Heart left ventricle (tissue), 16 donors: ENCODE data around the gene RALGAPA1. TPM values are rescaled to one million over a fixed set of nuclear protein-coding genes. Genes with fewer than 3 reads are reported as not detected.

ENCODE experiments used
- ATAC-seq, 4 donors: fragments of 200-7000 bp; cut with Tn5 transposase; one replicate each; pipeline ENCODE4 v1.9.1; 2020 to 2022; ENCODE audit warnings: moderate library complexity in 4 of 4, mild to moderate bottlenecking in 3 of 4, moderate number of reproducible peaks in 1 of 4
- DNase-seq, 5 donors: peaks; one replicate each; pipeline ENCODE4 v3.0.0-alpha.2; 2020
- H3K27ac ChIP-seq, 12 donors: fragments of 200-600 bp; sonication (generic) in 4 of 12; one replicate each; pipeline versions ENCODE4 v1.5.0 to v1.8.0; 2016 to 2022; ENCODE audit warnings: mild to moderate bottlenecking in 2 of 12
- H3K27me3 ChIP-seq, 9 donors: fragments of 200-600 bp; sonication (generic) in 2 of 9; one replicate each; pipeline versions ENCODE4 v1.5.1 to v1.8.0; 2016 to 2022; ENCODE audit warnings: mild to moderate bottlenecking in 3 of 9
- H3K36me3 ChIP-seq, 9 donors: fragments of 200-600 bp; sonication (generic) in 2 of 9; one replicate each; pipeline versions ENCODE4 v1.5.0 to v1.8.0; 2018 to 2022; ENCODE audit warnings: mild to moderate bottlenecking in 2 of 9
- H3K4me1 ChIP-seq, 12 donors: fragments of 200-600 bp; sonication (generic) in 4 of 12; one replicate each; pipeline versions ENCODE4 v1.5.0 to v1.8.0; 2016 to 2022; ENCODE audit warnings: mild to moderate bottlenecking in 3 of 12
- H3K4me3 ChIP-seq, 12 donors: fragments of 200-600 bp; sonication (generic) in 4 of 12; one replicate each; pipeline versions ENCODE4 v1.5.0 to v1.8.0; 2017 to 2022; ENCODE audit warnings: mild to moderate bottlenecking in 9 of 12, moderate library complexity in 4 of 12
- H3K9me3 ChIP-seq, 12 donors: fragments of 200-600 bp; sonication (generic) in 4 of 12; one replicate each; pipeline versions ENCODE4 v1.5.0 to v1.8.0; 2016 to 2022; ENCODE audit warnings: mild to moderate bottlenecking in 1 of 12
- CTCF ChIP-seq, 12 donors: fragments of 200-600 bp; sonication (generic) in 4 of 12; IDR thresholded peaks; one replicate each; pipeline versions ENCODE4 v1.5.0 to v1.8.0; 2018 to 2022; ENCODE audit warnings: antibody characterized with exemption in 12 of 12, mild to moderate bottlenecking in 5 of 12
- POLR2A ChIP-seq, 2 donors: fragments of 450-650 bp; IDR thresholded peaks; one replicate each; pipeline ENCODE4 v1.6.1; 2017; ENCODE audit warnings: antibody characterized with exemption in 2 of 2, mild to moderate bottlenecking in 2 of 2, moderate library complexity in 2 of 2
- WGBS, 4 donors: extraction: QIAGEN DNeasy Blood & Tissue Kit in 2 of 4; methylation state at CpG; one replicate each; pipeline versions ENCODE4 v1.1.5 to v1.1.7; 2013 to 2018; 5-methylcytosine and 5-hydroxymethylcytosine counted together
- intact Hi-C, 10 donors: fragments of 100-400 bp; cut with DNase I; formaldehyde crosslinking; loops; one replicate each; pipeline versions ENCODE4 v1.11.1 to v1.14.2; 2022
- polyA plus RNA-seq, 2 donors: library from polyadenylated mRNA; stranded (reverse); fragments of 200-250 nt; gene quantifications; one replicate each; pipeline ENCODE4 v1.2.3, GENCODE V29; 2013
- total RNA-seq, 9 donors: library from RNA; depleted of rRNA in 2 of 9; stranded (reverse); fragments of >200 nt in 2 of 9; fragmentation: NEBNext Ultra II Directional in 3 of 9; extraction: Animal tissue kit (Norgen Biotek cat#: 25700) in 3 of 9; gene quantifications; one replicate each; pipeline versions ENCODE4 v1.1.0 to v1.2.4, GENCODE V29; 2016 to 2023
- donor health status: ischemic (EF 13 %, LVEDD 7.1; RV severe dilation, severe dysfunction).
- donor health status: healthy with polysubstance abuse.
- donor health status: DM: no; HTN: yes; CAD: no.
- donor health status: DM: no; HTN: no; CAD: no.
- donor health status: ischemic (EF 25% LVEDD 6.9; RV normal size, moderate dysfunction).
- donor health status: ischemic (EF 25% LVEDD 5.7; RV mildly dilated, moderate dysfunction).
- donor health status: healthy.
- donor health status: DM: yes; HTN: yes; CAD: no.
- donor health status: ischemic (EF 35%, LVEDD 5.7; RV mildly dilated, moderate dysfunction).
- donor health status: nonischemic (EF 11% LVEDD 7.7; RV severe dilation, severe dysfunction).
- donor health status: DM: yes; HTN: yes; CAD: no.
- donor health status: PGD.
- donor health status: ischemic (EF 29% LVEDD 5.4; RV normal size, mild dysfunction).
- donor health status: nonischemic (EF 23%, LVEDD 6.1; RV moderate dilation, normal function).

The RALGAPA1 gene
- total and polyA plus RNA-seq, 11 donors = 9.9 to 43.0 (median 27.8) TPM

GRCh38 chr14:35637269-35637668, 171.8 kb downstream of the RALGAPA1 start:
- peaks cover 0 to 20% (median 5%) of the 10 kb centered on the region in 12 donors for H3K9me3 ChIP-seq
- H3K36me3 ChIP-seq = peaks cover 0 to 82% (median 38%) of the 10 kb centered on the region in 9 donors
- H3K27ac ChIP-seq = no peak overlapping the region
- ATAC-seq (no peak), DNase-seq (no peak)
- no peaks in the 10 kb centered on the region for H3K27me3 ChIP-seq
- H3K4me1 ChIP-seq = no peaks in the 10 kb centered on the region
- H3K4me3 ChIP-seq = no peak overlapping the region
- intact Hi-C loops = no loop called here
- no peak for TF ChIP-seq CTCF (IDR thresholded peaks at IDR 0.05)
- TF ChIP-seq POLR2A (IDR thresholded peaks at IDR 0.05) = no peak
- WGBS, 4 donors = 94 to 99% (median 96%) methylated on average over 2 of the region's 2 CpGs

GRCh38 chr14:35632676-35633075, 176.4 kb downstream of the RALGAPA1 start:
- Histone ChIP-seq H3K27me3 (no peaks in the 10 kb centered on the region), H3K4me3 (no peak overlapping the region), H3K9me3 (peaks cover 0 to 6% (median 0%) of the 10 kb centered on the region in 12 donors), H3K4me1 (no peaks in the 10 kb centered on the region), H3K36me3 (peaks cover 0 to 70% (median 26%) of the 10 kb centered on the region in 9 donors), H3K27ac (no peak overlapping the region)
- TF ChIP-seq CTCF (IDR thresholded peaks at IDR 0.05) (no peak), POLR2A (IDR thresholded peaks at IDR 0.05) (no peak)
- DNase-seq = no peak
- WGBS, 4 donors = 45 to 55% (median 50%) methylated on average over 1 of the region's 1 CpG
- no peak for ATAC-seq
- intact Hi-C loops = no loop called here

GRCh38 chr14:35632271-35632670, 176.8 kb downstream of the RALGAPA1 start:
- no peak overlapping the region for H3K4me3 ChIP-seq
- no peaks in the 10 kb centered on the region for H3K27me3 ChIP-seq
- H3K4me1 ChIP-seq = no peaks in the 10 kb centered on the region
- intact Hi-C loops = no loop called here
- H3K36me3 ChIP-seq = peaks cover 0 to 66% (median 22%) of the 10 kb centered on the region in 9 donors
- H3K9me3 ChIP-seq = peaks cover 0 to 3% (median 0%) of the 10 kb centered on the region in 12 donors
- 93 to 99% (median 95%) methylated on average over 3 of the region's 3 CpGs for WGBS, 4 donors
- ATAC-seq = no peak
- no peak overlapping the region for H3K27ac ChIP-seq
- DNase-seq = no peak
- TF ChIP-seq POLR2A (IDR thresholded peaks at IDR 0.05) (no peak), CTCF (IDR thresholded peaks at IDR 0.05) (no peak)

GRCh38 chr14:35631071-35631805, 177.9 kb downstream of the RALGAPA1 start:
- H3K9me3 ChIP-seq = no peaks in the 10 kb centered on the region
- 94 to 99% (median 98%) methylated on average over 2 of the region's 2 CpGs for WGBS, 4 donors
- intact Hi-C loops = no loop called here
- no peaks in the 10 kb centered on the region for H3K4me1 ChIP-seq
- no peak overlapping the region for H3K27ac ChIP-seq
- H3K4me3 ChIP-seq = no peak overlapping the region
- H3K27me3 ChIP-seq = no peaks in the 10 kb centered on the region
- TF ChIP-seq POLR2A (IDR thresholded peaks at IDR 0.05) (no peak), CTCF (IDR thresholded peaks at IDR 0.05) (no peak)
- no peak for ATAC-seq
- DNase-seq = no peak
- peaks cover 0 to 66% (median 19%) of the 10 kb centered on the region in 9 donors for H3K36me3 ChIP-seq
